ENCODE measurements around the gene NR2F1.

Gene NR2F1

DNA sequence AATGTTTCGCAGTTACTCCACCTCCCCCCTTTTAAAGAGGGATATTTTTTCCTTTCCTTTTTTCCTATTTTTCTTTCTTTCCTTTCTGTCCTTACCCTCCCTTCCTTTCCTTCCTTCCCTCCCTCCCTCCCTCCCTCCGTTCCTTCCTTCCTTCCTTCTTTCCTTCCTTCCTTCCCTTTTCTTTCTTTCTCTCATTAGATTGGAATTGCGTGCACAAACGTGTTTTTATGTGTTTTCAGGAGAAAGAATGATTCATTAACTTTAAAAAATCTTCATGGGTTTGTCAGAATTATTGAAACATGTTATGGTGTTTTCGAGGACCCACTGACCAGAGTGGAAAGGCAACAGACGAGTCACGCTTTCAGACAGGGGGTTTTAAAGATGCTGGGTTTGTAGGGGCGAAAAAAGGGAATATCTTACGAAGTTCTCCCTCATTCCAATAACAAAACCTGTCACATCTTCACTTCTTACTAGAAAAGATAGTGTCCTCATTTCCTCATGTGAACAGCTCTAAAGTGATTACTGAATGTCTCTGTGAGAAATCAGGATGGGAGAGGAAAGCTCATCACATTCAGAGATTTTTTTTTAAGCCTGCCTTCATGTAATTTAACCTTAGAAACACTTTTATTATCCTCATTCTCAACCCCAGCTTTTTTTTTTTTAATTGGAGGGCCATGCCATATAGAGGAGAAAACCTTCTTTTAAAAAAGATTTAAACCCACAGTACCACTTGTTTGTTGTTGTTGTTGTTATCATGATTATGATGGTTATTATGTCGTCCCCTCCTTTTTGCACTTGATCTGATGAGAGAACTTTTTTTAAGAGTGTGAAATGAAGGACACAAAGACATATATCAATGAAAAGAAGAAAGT lies 21.9 kb downstream of the NR2F1 start:
- no peak for DNase-seq (ENCODE audit: low spot score)

DNA sequence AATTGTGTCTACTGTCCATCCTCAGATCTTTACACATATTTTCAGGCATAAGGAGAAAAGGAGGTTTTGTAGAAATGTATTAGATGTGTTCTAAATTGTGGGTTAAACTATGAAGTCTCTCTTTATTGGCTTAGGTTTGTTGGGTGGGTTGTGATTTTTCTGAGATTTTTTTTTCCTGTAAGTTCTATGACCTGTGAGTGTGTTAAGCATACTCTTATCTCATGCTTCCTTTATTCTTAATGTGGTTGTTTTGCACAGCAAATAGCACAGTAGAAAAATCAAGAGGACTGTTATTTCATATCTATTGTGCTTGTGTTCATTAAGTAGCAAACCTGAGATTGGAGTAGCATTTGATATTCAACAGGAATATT lies 23.3 kb downstream of the NR2F1 start:
- DNase-seq (ENCODE audit: low spot score), result no peak

DNA sequence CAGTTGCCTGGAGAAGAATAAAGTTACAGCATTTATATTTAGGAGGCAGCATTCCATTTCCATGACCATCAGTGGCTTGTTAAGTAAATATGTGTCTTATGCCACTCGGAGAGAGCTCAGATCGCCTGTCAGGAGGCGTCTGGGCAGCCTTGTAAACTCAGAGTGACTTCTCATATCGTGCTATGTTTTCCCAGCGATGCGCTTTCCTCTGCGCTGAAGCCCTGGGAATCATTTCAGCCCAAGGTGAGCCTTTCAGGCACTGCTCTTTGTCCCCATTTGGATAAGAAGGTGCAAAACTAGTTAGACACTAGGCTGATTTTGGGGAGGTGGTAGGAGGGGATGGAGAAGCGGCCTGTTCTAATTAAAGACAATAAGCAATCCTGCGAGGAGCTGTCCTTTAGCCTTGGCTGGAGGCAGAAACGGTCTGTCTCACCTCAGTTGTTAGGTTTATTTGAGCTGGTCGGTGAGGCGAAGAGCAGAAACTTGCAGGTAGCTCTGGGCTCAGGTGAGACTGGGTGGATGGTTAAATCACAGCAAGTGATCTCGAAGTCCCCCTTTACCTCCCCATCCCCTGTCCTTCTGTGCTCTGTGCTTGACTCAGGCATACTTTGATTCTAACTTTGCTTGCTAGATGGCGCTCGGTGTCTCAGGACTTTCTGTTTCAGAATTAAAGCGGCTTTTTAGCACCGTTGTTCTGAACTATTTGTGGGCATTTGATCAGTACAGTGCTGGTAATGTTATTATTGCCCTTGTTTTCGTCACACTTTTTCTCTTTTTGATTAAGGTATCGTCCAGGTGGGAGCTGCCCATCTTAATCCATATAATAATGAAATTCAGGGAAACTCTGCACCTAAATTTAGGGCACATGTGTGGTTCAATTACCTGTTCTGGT lies 24.6 kb downstream of the NR2F1 start:
- DNase-seq (ENCODE audit: low spot score), result peak; percentile 32

DNA sequence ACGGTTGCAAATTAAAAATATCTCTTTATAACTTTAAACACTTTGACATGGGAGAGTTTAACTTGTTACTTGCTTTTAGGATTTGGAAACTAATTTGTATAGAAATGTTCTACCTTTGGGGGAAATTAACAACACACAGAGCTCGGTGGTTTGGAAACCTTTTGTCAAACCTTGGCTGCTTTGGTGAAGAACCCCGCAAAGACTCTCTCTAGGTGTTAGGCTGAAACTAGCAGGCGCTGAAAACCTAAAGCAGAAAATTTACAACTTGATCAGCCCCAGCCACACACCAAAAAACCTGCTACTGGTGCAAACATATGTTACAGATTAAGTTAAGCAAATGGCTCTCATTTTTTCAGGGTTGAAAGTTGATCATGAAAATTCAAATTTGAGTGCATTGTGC lies 25.8 kb downstream of the NR2F1 start:
- no peak for DNase-seq (ENCODE audit: low spot score)

GRCh38 chr5:93609762-93610161 lies 26.7 kb downstream of the NR2F1 start:
- no peak for DNase-seq (ENCODE audit: low spot score)

DNA sequence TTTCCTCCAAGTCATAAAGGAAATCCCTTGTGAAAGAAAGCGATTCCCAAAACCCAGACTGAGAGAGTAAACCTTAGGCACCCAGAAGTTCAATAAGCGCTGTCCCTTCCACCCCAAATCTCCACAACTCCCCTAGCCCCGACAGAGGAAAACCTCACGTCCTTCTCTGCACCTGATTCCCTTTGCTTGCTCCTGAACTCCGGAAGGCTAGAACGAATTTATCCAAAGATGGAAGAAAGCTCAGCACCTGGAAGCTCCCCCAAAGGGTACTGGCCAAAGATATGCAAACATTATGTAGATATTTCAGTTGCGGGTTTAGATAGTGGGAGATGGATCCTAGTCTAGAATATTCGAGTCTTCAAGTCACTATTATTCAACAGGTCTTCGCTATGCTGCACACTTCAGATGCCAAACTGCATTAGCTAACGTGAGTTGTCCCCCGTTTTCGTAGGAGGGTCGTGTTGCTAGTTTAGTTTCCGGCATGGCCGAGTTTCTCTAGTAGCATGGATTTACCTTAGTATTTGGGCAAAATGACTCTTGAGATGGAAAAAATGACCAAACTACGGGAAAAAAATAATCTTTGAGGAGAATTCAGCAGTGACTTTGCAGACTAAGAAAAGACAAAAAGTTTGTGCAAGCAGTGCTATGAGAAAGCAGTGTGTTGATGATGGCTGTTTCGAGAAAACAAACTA lies 27.7 kb downstream of the NR2F1 start:
- DNase-seq (ENCODE audit: low spot score), result no peak

- DNase-seq (ENCODE audit: low spot score), result no peak
These were observed 28.4 kb downstream of the NR2F1 start for GRCh38 chr5:93611273-93611975.

- DNase-seq (ENCODE audit: low spot score), result no peak
These were observed 29.2 kb downstream of the NR2F1 start for GRCh38 chr5:93611976-93612854.

DNA sequence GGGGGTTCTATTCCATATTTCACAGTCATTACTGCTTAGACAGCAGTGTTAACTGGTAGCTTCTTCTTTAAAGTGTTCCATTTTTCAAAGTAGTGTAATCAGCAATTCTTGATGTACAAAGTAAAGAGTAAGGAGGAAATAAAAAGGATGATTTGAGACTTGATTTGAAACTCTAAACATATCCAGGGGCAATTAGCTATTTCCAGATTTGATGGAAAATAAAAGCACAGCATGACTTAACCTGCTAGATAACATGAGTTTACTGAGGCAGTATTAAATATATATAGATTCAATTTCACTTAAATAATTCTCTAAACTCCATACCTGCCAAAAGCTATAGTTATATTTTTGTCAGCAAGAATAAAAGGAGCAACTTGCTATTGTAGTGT lies 29.8 kb downstream of the NR2F1 start:
- DNase-seq (ENCODE audit: low spot score), result no peak

- no peak for DNase-seq (ENCODE audit: low spot score)
These were observed 33.6 kb downstream of the NR2F1 start for GRCh38 chr5:93616538-93617174.

DNA sequence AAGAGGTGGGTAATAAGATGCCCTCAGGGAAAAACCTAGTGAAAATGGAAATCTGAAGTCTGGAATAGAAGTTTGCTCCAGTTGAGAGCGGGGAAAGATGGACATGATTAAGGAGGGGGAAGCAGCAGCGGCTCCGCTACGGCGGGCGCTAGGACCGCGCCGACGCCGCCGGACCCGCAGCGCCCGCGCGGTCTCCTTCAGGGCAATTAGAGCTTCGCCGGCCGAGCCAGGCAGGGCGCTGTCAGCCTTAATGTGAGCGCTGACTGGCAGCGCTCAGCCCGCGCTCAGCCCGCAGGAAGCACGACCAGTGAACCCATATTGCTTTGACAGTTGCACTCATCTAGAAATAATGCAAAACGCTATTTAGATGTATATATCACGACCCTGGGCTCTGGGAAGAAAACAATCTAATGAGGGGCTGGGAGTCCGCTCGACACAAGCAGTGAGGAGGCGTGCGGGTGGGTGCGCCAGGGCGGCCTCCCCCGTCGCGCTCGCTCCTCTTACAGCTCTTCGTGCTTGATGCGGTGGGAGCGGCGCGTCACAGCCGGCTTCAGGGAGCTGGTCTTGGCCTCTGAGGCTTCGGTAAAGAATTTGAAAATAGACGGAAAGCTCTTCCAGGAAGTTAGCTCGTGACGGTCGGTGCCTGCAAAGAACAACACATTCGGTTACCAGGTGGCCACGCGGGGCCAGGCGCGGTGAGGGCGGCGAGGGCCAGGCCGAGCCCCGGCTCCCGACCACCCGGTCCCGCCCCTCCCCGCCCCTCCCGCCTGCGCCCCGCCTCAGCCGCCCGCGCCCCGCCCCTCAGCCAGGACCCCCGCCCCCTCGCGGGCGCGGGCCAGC lies 37.7 kb downstream of the NR2F1 start:
- DNase-seq (ENCODE audit: low spot score), result peak; percentile 26

GRCh38 chr5:93621327-93621798 lies 38.3 kb downstream of the NR2F1 start:
- no peak for DNase-seq (ENCODE audit: low spot score)

DNA sequence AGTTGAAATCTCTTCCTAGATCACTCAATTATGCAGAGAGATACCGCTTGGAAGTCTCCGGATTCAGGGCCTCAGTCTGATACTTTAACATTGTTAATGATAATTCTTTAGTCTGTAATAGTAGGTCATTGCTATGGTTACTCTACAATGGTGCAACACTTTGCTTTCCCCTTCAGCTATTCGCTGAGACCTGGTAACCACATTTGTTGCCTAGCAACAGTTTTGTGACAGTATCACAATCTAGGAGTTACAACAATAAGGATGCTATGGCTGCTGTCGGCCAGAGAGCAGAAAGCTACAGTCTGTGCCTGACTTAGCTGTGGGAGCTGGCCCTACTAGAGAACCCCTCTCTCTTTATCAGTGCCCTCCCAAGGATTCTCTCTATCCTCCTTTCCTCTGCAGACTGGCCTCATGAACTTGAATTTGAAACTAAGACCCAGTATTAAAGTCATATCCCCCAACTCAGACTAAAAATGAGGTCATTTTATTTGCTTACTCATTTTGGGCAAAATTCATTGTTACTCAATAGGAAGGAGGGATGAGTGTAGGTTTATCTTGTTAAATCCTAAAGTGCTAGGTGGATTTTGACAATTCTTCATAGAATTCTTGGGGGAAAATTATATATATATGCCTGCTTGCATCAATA lies 39.3 kb downstream of the NR2F1 start:
- peak; percentile 51 for DNase-seq (ENCODE audit: low spot score)

GRCh38 chr5:93623153-93623552 lies 40.1 kb downstream of the NR2F1 start:
- no peak for DNase-seq (ENCODE audit: low spot score)

GRCh38 chr5:93626801-93627200 lies 43.8 kb downstream of the NR2F1 start:
- no peak for DNase-seq (ENCODE audit: low spot score)

GRCh38 chr5:93632327-93632726 lies 49.3 kb downstream of the NR2F1 start:
- DNase-seq (ENCODE audit: low spot score), result no peak

GRCh38 chr5:93635991-93636390 lies 53.0 kb downstream of the NR2F1 start:
- no peak for DNase-seq (ENCODE audit: low spot score)

DNA sequence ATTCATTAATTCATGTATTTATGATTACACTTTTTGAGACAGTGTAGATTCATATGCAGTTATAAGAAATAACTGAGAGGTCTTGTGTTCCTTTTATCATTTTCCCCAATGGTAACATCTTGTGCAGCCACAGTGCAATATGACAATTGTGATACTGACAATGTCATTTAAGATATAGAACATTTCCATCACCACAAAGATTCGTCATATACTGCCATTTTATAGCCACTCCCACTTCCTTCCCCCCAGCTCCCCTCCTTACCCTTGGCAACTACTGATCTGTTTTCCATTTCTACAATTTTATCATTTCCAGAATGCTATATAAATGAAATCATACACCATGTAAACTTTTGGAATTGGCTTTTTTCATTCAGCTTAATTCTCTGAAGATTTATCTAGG lies 53.8 kb downstream of the NR2F1 start:
- no peak for DNase-seq (ENCODE audit: low spot score)

DNA sequence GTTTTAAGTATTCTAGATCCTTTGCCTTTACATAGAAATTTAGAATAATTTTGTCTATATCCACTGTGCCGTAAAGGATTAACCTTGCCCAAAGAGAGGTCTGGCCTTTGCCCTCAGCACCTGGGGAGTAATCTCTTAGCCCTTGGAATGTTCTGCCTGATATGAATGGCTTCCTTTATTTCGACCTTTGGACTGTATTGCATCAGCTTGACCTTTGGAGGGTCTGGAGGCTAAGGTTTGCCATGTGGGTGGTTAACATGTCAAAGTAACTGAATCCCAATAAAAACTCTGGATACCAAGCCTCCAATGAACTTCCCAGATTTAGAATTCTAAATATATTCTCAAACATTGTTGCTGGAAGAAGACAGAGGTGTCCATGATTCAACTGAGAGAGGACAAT lies 54.7 kb downstream of the NR2F1 start:
- DNase-seq (ENCODE audit: low spot score), result no peak
